DMS153 (cell line): Measurements from ENCODE around the gene MEF2B.
A peak's percentile ranks its signal among the peaks of the same experiment; 100 is the strongest.
"Not testable (repeated sequence)": the region's sequence is repeated elsewhere in the genome, so short reads cannot be mapped to it uniquely, and the experiment has no call there.

Source experiments
- DNase-seq: peaks from one replicate; lab custom pipeline; 2025; lab: John Stamatoyannopoulos, UW

MEF2B gene

GRCh38 chr19:19155495-19156219 lies 14.4 kb downstream of the MEF2B start:
- DNase-seq: no peak

GRCh38 chr19:19154768-19155494 lies 15.1 kb downstream of the MEF2B start:
- DNase-seq: no peak

GRCh38 chr19:19152668-19153384 lies 17.2 kb downstream of the MEF2B start:
- no peak for DNase-seq

- no peak for DNase-seq
Observed at GRCh38 chr19:19151418-19151817, 18.6 kb downstream of the MEF2B start.

GRCh38 chr19:19149435-19149834 lies 20.6 kb downstream of the MEF2B start:
- no peak for DNase-seq

GRCh38 chr19:19148504-19148903 lies 21.6 kb downstream of the MEF2B start:
- not testable (repeated sequence) for DNase-seq

- DNase-seq: no peak
Observed at GRCh38 chr19:19147344-19147743, 22.7 kb downstream of the MEF2B start.

GRCh38 chr19:19146865-19147264 lies 23.2 kb downstream of the MEF2B start:
- DNase-seq: no peak

- DNase-seq: peak; percentile 10
Observed at GRCh38 chr19:19145684-19146608, 24.1 kb downstream of the MEF2B start.

- no peak for DNase-seq
Observed at GRCh38 chr19:19145281-19145680, 24.8 kb downstream of the MEF2B start.

- no peak for DNase-seq
Observed at GRCh38 chr19:19142347-19142746, 27.7 kb downstream of the MEF2B start.

- DNase-seq: no peak
Observed at GRCh38 chr19:19140476-19140875, 29.6 kb downstream of the MEF2B start.

- DNase-seq: no peak
Observed at GRCh38 chr19:19139876-19140229, 30.2 kb downstream of the MEF2B start.

GRCh38 chr19:19138109-19138981 lies 31.7 kb downstream of the MEF2B start, which contains the start of gene TMEM161A:
TSS of gene TMEM161A (minus strand) at chr19:19138478. CDS start at chr19:19138428, 50 bp downstream.
- DNase-seq: peak; percentile 94

GRCh38 chr19:19137556-19138108 lies 32.4 kb downstream of the MEF2B start:
- DNase-seq: no peak

- not testable (repeated sequence) for DNase-seq
Observed at GRCh38 chr19:19135713-19136112, 34.4 kb downstream of the MEF2B start.

- no peak for DNase-seq
Observed at GRCh38 chr19:19134687-19135158, 35.3 kb downstream of the MEF2B start.

- no peak for DNase-seq
Observed at GRCh38 chr19:19133985-19134384, 36.1 kb downstream of the MEF2B start.

- DNase-seq: no peak
Observed at GRCh38 chr19:19132912-19133311, 37.2 kb downstream of the MEF2B start.

GRCh38 chr19:19131989-19132388 lies 38.1 kb downstream of the MEF2B start:
- DNase-seq: no peak
